Liver (tissue), 3 donors: Measurements from ENCODE around the gene ALDH1A2.

Experiments used
- ATF3 ChIP-seq: IDR thresholded peaks from 2 replicates; pipeline ENCODE4 v1.6.1; 2016; ENCODE audit warnings: antibody characterized with exemption
- CTCF ChIP-seq: fragments of 150-350 bp; IDR thresholded peaks from 2 replicates; pipeline ENCODE4 v1.5.1; 2017; ENCODE audit warnings: improper control_type of control experiment, low read depth, low read length; ENCODE audit not compliant: missing input control
- EGR1 ChIP-seq, 2 donors: IDR thresholded peaks; 2 replicates each; pipeline ENCODE4 v1.6.1; 2016 to 2018; ENCODE audit warnings: antibody characterized with exemption in 2 of 2, low read depth in 2 of 2
- FOXA1 ChIP-seq: IDR thresholded peaks from 2 replicates; pipeline ENCODE4 v1.6.1; 2016; ENCODE audit warnings: antibody characterized with exemption
- GABPA ChIP-seq, 2 donors: IDR thresholded peaks in 1 of 2; conservative IDR thresholded peaks in 1 of 2; 2 replicates each; pipeline ENCODE4 v1.6.1; 2016; ENCODE audit warnings: antibody characterized with exemption in 2 of 2, mild to moderate bottlenecking in 1 of 2, moderate library complexity in 1 of 2
- JUND ChIP-seq, 2 donors: IDR thresholded peaks; 2 replicates each; pipeline ENCODE4 v1.6.1; 2016; ENCODE audit warnings: antibody characterized with exemption in 2 of 2
- MAX ChIP-seq: IDR thresholded peaks from 2 replicates; pipeline ENCODE4 v1.6.1; 2016; ENCODE audit warnings: antibody characterized with exemption
- NR2F2 ChIP-seq: IDR thresholded peaks from 2 replicates; pipeline ENCODE4 v1.6.1; 2016; ENCODE audit warnings: antibody characterized with exemption
- RAD21 ChIP-seq, 2 donors: IDR thresholded peaks; 2 replicates each; pipeline ENCODE4 v1.6.1; 2016; ENCODE audit warnings: antibody characterized with exemption in 2 of 2, mild to moderate bottlenecking in 2 of 2
- REST ChIP-seq: IDR thresholded peaks from 2 replicates; pipeline ENCODE4 v1.6.1; 2016; ENCODE audit warnings: antibody characterized with exemption, mild to moderate bottlenecking
- SP1 ChIP-seq: IDR thresholded peaks from 2 replicates; pipeline ENCODE4 v1.6.1; 2018; ENCODE audit warnings: antibody characterized with exemption, mild to moderate bottlenecking
- TAF1 ChIP-seq: conservative IDR thresholded peaks from 2 replicates; pipeline ENCODE4 v1.6.1; 2016; ENCODE audit warnings: antibody characterized with exemption, mild to moderate bottlenecking
- YY1 ChIP-seq: IDR thresholded peaks from 2 replicates; pipeline ENCODE4 v1.6.1; 2016; ENCODE audit warnings: antibody characterized with exemption, mild to moderate bottlenecking
- ZBTB33 ChIP-seq: IDR thresholded peaks from 2 replicates; pipeline ENCODE4 v1.6.1; 2016; ENCODE audit warnings: antibody characterized with exemption
- donor health status: healthy.
- donor health status: healthy.

- TF ChIP-seq CTCF (no peak), YY1 (no peak), GABPA (IDR thresholded peaks at IDR 0.05 in 1 of 2, conservative IDR thresholded peaks at IDR 0.05 in 1 of 2) (no peak), NR2F2 (no peak), TAF1 (no peak), MAX (no peak), REST (no peak), RAD21 (IDR thresholded peaks at IDR 0.05) (no peak), EGR1 (IDR thresholded peaks at IDR 0.05; ENCODE audit: low read depth in 2 of 2) (no peak), FOXA1 (no peak), ATF3 (no peak), SP1 (no peak), JUND (IDR thresholded peaks at IDR 0.05) (no peak), ZBTB33 (no peak)
Observed at GRCh38 chr15:57919754-57920153, 145.8 kb downstream of the ALDH1A2 start.
